ENCODE data around the gene CNOT4. TPM values are rescaled to one million over a fixed set of nuclear protein-coding genes. Genes with fewer than 3 reads are reported as not detected.

CNOT4 gene
- total and polyA plus RNA-seq, 3 donors from 2014 or later = 38.2 to 56.7 (median 53.2) TPM

GRCh38 chr7:135525426-135525825, 15.5 kb upstream of the CNOT4 start:
- H3K36me3 ChIP-seq (ENCODE audit: low read depth, missing control alignments) = no peaks in the 10 kb centered on the region
- intact Hi-C loops (cut with DNase I; ENCODE audit: low total_unique reads) = no loop called here
- 95 to 96% methylated on average over 4 of the region's 4 CpGs for WGBS, 2 donors
- H3K27me3 ChIP-seq = no peaks in the 10 kb centered on the region
- TF ChIP-seq, protein P1, sequence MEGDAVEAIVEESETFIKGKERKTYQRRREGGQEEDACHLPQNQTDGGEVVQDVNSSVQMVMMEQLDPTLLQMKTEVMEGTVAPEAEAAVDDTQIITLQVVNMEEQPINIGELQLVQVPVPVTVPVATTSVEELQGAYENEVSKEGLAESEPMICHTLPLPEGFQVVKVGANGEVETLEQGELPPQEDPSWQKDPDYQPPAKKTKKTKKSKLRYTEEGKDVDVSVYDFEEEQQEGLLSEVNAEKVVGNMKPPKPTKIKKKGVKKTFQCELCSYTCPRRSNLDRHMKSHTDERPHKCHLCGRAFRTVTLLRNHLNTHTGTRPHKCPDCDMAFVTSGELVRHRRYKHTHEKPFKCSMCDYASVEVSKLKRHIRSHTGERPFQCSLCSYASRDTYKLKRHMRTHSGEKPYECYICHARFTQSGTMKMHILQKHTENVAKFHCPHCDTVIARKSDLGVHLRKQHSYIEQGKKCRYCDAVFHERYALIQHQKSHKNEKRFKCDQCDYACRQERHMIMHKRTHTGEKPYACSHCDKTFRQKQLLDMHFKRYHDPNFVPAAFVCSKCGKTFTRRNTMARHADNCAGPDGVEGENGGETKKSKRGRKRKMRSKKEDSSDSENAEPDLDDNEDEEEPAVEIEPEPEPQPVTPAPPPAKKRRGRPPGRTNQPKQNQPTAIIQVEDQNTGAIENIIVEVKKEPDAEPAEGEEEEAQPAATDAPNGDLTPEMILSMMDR (IDR thresholded peaks at IDR 0.05) = no peak
- TF ChIP-seq POLR2A (IDR thresholded peaks at IDR 0.05) = no peak
- no peak overlapping the region for H3K4me3 ChIP-seq
- H3K4me1 ChIP-seq = no peaks in the 10 kb centered on the region
- no peak for DNase-seq
- no peaks in the 10 kb centered on the region for H3K9me3 ChIP-seq
- no peak overlapping the region for H3K27ac ChIP-seq

DNA sequence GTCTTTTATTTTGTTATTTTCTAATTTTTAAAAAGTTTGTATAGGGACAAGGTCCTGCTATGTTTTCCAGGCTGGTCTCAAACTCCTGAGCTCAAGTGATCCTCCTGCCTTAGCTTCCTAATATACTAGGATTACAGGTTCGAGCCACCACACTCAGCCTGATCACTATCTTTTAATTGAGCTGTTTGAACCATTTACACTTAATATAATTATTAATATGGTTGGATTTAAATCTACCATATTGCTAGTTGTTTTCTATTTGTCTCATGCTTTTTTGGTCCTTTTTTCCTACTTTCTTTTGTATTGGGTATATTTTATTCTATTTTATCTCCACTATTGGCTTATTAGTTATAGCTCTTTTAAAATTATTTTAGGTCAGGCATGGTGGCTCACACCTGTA, 13.2 kb upstream of the CNOT4 start:
- Histone ChIP-seq H3K4me1 (no peaks in the 10 kb centered on the region), H3K36me3 (ENCODE audit: low read depth, missing control alignments) (no peaks in the 10 kb centered on the region), H3K4me3 (no peak overlapping the region), H3K27me3 (no peaks in the 10 kb centered on the region), H3K9me3 (no peaks in the 10 kb centered on the region), H3K27ac (no peak overlapping the region)
- no peak for TF ChIP-seq POLR2A (IDR thresholded peaks at IDR 0.05)
- TF ChIP-seq, protein P1 (IDR thresholded peaks at IDR 0.05) = no peak
- intact Hi-C loops (cut with DNase I; ENCODE audit: low total_unique reads) = no loop called here
- DNase-seq = no peak
- WGBS, 2 donors = 89 to 94% methylated on average over 1 of the region's 1 CpG

GRCh38 chr7:135522509-135522908, 12.6 kb upstream of the CNOT4 start:
- H3K36me3 ChIP-seq (ENCODE audit: low read depth, missing control alignments) = no peaks in the 10 kb centered on the region
- H3K4me1 ChIP-seq = no peaks in the 10 kb centered on the region
- intact Hi-C loops (cut with DNase I; ENCODE audit: low total_unique reads) = no loop called here
- no peak overlapping the region for H3K4me3 ChIP-seq
- no peak for DNase-seq
- 88 to 92% methylated on average over 6 of the region's 6 CpGs for WGBS, 2 donors
- no peak for TF ChIP-seq POLR2A (IDR thresholded peaks at IDR 0.05)
- TF ChIP-seq, protein P1 (IDR thresholded peaks at IDR 0.05) = no peak
- no peak overlapping the region for H3K27ac ChIP-seq
- H3K9me3 ChIP-seq = no peaks in the 10 kb centered on the region
- no peaks in the 10 kb centered on the region for H3K27me3 ChIP-seq

- TF ChIP-seq, protein P1 (IDR thresholded peaks at IDR 0.05) = no peak
- no peak for TF ChIP-seq POLR2A (IDR thresholded peaks at IDR 0.05)
- Histone ChIP-seq H3K36me3 (ENCODE audit: low read depth, missing control alignments) (no peaks in the 10 kb centered on the region), H3K27ac (no peak overlapping the region), H3K9me3 (no peaks in the 10 kb centered on the region), H3K27me3 (no peaks in the 10 kb centered on the region), H3K4me3 (no peak overlapping the region), H3K4me1 (no peaks in the 10 kb centered on the region)
- intact Hi-C loops (cut with DNase I; ENCODE audit: low total_unique reads) = no loop called here
- WGBS, 2 donors = 91% methylated on average over 4 of the region's 4 CpGs
- DNase-seq = no peak
Observed at GRCh38 chr7:135519871-135520270, 10.0 kb upstream of the CNOT4 start.

DNA sequence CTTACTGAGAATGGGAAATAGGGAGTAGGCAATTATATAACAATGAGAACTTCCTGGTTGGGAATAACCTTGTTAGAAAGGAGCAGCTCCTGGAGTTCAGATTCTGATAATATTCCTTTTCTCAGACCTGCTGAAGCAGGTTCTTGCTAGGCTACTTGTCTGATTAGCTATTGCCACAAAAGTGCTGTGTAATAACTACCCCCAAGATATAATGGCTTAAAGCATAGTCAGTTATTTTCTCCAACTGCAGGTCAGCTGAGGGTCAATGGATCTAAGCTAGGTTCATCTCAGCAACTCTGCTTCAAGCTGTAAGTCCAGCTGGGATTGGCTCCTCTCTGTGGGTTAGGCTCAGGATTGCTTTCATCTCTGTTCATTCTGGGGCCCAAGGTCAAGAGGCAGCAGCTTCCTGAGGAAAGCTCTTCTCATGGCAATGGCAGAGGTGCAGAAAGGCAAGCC, 9.4 kb upstream of the CNOT4 start:
- Histone ChIP-seq H3K4me1 (no peaks in the 10 kb centered on the region), H3K27ac (no peak overlapping the region), H3K9me3 (no peaks in the 10 kb centered on the region), H3K36me3 (ENCODE audit: low read depth, missing control alignments) (no peaks in the 10 kb centered on the region), H3K27me3 (no peaks in the 10 kb centered on the region), H3K4me3 (no peak overlapping the region)
- no peak for DNase-seq
- TF ChIP-seq, protein P1 (IDR thresholded peaks at IDR 0.05) = no peak
- TF ChIP-seq POLR2A (IDR thresholded peaks at IDR 0.05) = no peak
- intact Hi-C loops (cut with DNase I; ENCODE audit: low total_unique reads) = no loop called here
